Measurements from ENCODE around the gene PTTG1.

DNA sequence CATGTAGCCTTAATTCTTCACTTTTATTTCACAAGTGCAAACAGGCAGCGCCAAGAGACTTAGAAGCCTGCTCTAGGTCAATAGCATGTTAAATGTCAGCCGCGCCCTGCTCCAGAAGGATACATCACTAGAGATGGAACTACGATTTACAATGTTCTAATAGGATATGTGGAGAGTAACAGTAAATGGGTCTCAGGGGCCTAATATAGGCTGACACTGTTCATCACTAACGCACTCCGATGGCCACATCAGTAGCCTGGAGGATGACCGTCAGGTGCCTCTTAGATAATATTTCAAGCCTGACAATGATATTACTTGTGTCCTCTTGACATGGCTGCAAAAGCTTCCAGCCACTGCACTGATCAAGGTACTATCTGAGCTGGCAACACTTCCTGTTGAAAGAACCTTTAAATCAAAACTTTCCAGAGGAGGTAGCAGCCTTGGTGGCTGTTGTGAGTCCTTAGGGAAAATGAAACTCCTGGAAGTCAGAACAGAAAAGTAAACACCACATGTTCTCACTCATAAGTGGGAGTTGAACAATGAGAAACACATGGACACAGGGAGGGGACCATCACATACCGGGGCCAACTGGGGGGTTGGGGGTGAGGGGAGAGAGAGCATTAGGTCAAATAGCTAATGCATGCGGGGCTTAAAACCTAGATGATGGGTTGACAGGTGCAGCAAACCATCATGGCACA lies 35.0 kb downstream of the PTTG1 start:
- TF ChIP-seq, protein P1, sequence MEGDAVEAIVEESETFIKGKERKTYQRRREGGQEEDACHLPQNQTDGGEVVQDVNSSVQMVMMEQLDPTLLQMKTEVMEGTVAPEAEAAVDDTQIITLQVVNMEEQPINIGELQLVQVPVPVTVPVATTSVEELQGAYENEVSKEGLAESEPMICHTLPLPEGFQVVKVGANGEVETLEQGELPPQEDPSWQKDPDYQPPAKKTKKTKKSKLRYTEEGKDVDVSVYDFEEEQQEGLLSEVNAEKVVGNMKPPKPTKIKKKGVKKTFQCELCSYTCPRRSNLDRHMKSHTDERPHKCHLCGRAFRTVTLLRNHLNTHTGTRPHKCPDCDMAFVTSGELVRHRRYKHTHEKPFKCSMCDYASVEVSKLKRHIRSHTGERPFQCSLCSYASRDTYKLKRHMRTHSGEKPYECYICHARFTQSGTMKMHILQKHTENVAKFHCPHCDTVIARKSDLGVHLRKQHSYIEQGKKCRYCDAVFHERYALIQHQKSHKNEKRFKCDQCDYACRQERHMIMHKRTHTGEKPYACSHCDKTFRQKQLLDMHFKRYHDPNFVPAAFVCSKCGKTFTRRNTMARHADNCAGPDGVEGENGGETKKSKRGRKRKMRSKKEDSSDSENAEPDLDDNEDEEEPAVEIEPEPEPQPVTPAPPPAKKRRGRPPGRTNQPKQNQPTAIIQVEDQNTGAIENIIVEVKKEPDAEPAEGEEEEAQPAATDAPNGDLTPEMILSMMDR (IDR thresholded peaks at IDR 0.05), result no peak
- TF ChIP-seq EZH2 (IDR thresholded peaks at IDR 0.05) (no peak), EZH2phosphoT487 (IDR thresholded peaks at IDR 0.05) (no peak)

Data from neural progenitor cell (in vitro differentiated cells).